A549 treated with AZD2906 at 1 μM for 4 hours (cell line): ENCODE measurements around the gene SERBP1. TPM values are rescaled to one million over a fixed set of nuclear protein-coding genes. Genes with fewer than 3 reads are reported as not detected.

Experiments
- total RNA-seq: library from RNA; stranded (reverse); fragments of 200-300 nt; extraction: Qiagen RNA extraction; gene quantifications from 5 replicates; pipeline ENCODE4 v1.2.3, GENCODE V29; 2022

Gene SERBP1
- 198 to 230 TPM (median 208 TPM) in 5 replicates for total RNA-seq

GRCh38 chr1:67430358-67431155 is at the start of gene SERBP1:
TSS of gene SERBP1 (minus strand) at chr1:67430402. CDS start at chr1:67430300, 102 bp downstream.

Other genes with a start within 250 kb of the SERBP1 start
- gene IL12RB2, start 122.5 kb downstream of the SERBP1 start, total RNA-seq = 0.07 to 0.25 TPM (median 0.09 TPM) in 5 replicates